ENCODE results near the gene CNTN5.

CNTN5 gene

GRCh38 chr11:99934008-99934407 lies 913.3 kb downstream of the CNTN5 start:
- no peak for DNase-seq (ENCODE audit: low spot score)

GRCh38 chr11:99937330-99937729 lies 916.6 kb downstream of the CNTN5 start:
- DNase-seq (ENCODE audit: low spot score) = no peak

GRCh38 chr11:99952816-99953215 lies 932.1 kb downstream of the CNTN5 start:
- DNase-seq (ENCODE audit: low spot score) = peak; percentile 1

- no peak for DNase-seq (ENCODE audit: low spot score)
These were observed 939.8 kb downstream of the CNTN5 start for GRCh38 chr11:99960536-99960935.

- no peak for DNase-seq (ENCODE audit: low spot score)
These were observed 947.6 kb downstream of the CNTN5 start for GRCh38 chr11:99968336-99968735.

GRCh38 chr11:99973993-99974392 lies 953.2 kb downstream of the CNTN5 start:
- DNase-seq (ENCODE audit: low spot score) = no peak

- DNase-seq (ENCODE audit: low spot score) = no peak
These were observed 958.3 kb downstream of the CNTN5 start for GRCh38 chr11:99979042-99979441.

- no peak for DNase-seq (ENCODE audit: low spot score)
These were observed 967.2 kb downstream of the CNTN5 start for GRCh38 chr11:99987821-99988470.

- no peak for DNase-seq (ENCODE audit: low spot score)
These were observed 967.7 kb downstream of the CNTN5 start for GRCh38 chr11:99988471-99988837.

- DNase-seq (ENCODE audit: low spot score) = no peak
These were observed 983.2 kb downstream of the CNTN5 start for GRCh38 chr11:100003985-100004384.

GRCh38 chr11:100004541-100004940 lies 983.8 kb downstream of the CNTN5 start:
- DNase-seq (ENCODE audit: low spot score) = peak; percentile 2

- no peak for DNase-seq (ENCODE audit: low spot score)
These were observed 987.7 kb downstream of the CNTN5 start for GRCh38 chr11:100008417-100008816.

- no peak for DNase-seq (ENCODE audit: low spot score)
These were observed 989.0 kb downstream of the CNTN5 start for GRCh38 chr11:100009728-100010127.

GRCh38 chr11:100010393-100010792 lies 989.6 kb downstream of the CNTN5 start:
- DNase-seq (ENCODE audit: low spot score) = no peak

GRCh38 chr11:100011697-100012096 lies 990.9 kb downstream of the CNTN5 start:
- DNase-seq (ENCODE audit: low spot score) = no peak

- no peak for DNase-seq (ENCODE audit: low spot score)
These were observed 992.3 kb downstream of the CNTN5 start for GRCh38 chr11:100013011-100013410.

GRCh38 chr11:100031973-100032372 lies 1011.2 kb downstream of the CNTN5 start:
- DNase-seq (ENCODE audit: low spot score) = no peak

GRCh38 chr11:100061006-100061405 lies 1040.3 kb downstream of the CNTN5 start:
- no peak for DNase-seq (ENCODE audit: low spot score)

- DNase-seq (ENCODE audit: low spot score) = no peak
These were observed 1045.7 kb downstream of the CNTN5 start for GRCh38 chr11:100066399-100066798.

GRCh38 chr11:100068116-100068515 lies 1047.4 kb downstream of the CNTN5 start:
- DNase-seq (ENCODE audit: low spot score) = no peak

GRCh38 chr11:100072131-100072530 lies 1051.4 kb downstream of the CNTN5 start:
- no peak for DNase-seq (ENCODE audit: low spot score)

GRCh38 chr11:100080381-100080780 lies 1059.6 kb downstream of the CNTN5 start:
- no peak for DNase-seq (ENCODE audit: low spot score)

- DNase-seq (ENCODE audit: low spot score) = no peak
These were observed 1060.1 kb downstream of the CNTN5 start for GRCh38 chr11:100080821-100081220.

- DNase-seq (ENCODE audit: low spot score) = no peak
These were observed 1072.9 kb downstream of the CNTN5 start for GRCh38 chr11:100093698-100094097.
